GM18526 (cell line): Measurements from ENCODE around the gene MVB12B.

Experiments
- POLR2A ChIP-seq: IDR thresholded peaks from 3 replicates; pipeline ENCODE4 v1.6.1; 2011; ENCODE audit not compliant: insufficient read length; ENCODE audit errors: extremely low read depth

MVB12B gene

DNA sequence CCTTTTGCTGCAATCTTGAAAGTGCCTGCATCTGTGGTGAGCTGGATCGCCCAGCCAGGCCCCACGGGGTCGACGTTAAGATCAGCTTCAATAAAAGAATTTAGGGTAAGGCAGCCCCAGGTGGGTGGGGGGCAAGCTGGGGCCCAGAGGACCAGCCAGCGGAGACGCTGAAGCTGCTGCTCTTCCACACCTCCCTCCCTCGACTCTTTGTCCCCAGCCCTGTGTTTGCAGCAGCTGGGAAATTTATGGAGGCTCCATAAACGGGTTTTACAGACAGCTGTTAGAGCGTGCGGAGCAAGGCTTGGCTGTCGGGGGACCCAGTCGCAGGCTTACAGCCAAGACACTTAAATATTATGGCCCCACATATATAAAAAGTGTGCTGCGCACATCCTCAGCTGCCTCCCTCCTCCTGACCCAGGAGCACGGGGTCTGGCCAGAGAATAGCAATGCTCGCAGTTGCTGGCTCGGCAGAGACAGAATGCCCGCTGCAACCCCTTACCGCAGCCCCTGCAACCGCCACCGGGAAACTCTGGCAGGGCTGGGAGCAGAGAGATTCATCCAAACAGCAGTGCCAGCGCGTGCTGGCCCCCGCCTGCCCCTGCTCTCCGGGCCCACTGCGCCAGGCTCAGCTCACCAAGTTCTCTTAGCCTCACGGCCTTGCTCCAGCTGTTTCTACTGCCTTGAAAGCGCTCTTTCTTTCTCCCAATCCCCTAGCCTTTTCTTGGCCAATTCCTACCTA lies 28.4 kb upstream of the MVB12B start:
- TF ChIP-seq POLR2A: no peak

DNA sequence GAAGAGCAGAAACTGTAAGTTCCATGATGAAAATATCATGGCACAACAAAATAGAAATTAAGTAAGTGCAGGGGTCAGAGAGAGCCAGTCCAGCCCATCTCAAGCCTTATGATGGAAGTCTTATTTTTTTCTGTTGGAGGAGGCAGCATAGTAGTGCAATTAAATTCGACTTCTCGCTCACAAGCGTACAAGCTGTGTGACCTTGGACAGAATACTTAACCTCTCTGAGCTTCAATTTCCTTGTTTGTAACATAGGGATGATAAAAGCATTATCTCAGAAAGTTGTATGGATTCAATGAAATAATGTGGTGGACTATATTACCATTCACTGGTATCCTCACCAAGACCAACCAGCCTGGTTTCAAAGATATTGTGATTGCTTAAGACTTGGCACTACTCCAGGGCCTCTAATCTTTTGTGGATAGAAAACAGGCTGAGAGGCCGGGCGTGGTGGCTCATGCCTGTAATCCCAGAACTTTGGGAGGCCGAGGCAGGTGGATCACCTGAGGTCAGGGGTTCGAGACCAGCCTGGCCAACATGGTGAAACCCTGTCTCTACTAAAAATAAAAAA lies 26.8 kb upstream of the MVB12B start:
- TF ChIP-seq POLR2A: no peak

GRCh38 chr9:126301196-126301595 lies 25.4 kb upstream of the MVB12B start:
- TF ChIP-seq POLR2A: no peak

DNA sequence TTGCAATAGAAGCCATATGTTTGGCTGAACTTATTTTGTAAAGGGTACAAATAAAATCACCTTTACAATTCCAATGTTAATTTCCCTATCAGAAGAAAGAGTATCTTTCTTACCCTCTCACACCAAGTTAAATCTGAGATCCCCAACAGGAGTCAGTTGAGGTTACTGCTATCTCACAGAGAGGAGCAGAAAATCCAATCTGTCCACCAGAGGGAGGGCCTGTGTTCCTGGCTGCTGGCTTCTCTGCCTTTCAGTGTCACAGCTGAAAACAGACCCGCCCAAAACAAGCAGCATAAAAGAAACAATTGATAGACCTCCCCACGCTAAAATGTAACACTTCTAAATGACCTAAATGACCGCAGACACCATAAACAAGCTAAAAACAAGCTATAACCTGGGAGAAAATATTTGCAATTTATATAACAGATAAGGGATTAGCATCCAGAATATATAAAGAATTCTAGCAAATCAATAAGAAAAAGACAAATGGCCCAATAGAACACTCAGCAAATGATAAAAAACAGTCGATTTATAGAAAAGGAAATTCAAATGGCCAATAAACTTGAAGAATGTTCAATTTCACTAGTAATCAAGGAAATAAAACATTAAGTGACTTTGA lies 24.5 kb upstream of the MVB12B start:
- no peak for TF ChIP-seq POLR2A

- no peak for TF ChIP-seq POLR2A
Observed at GRCh38 chr9:126302730-126303129, 23.9 kb upstream of the MVB12B start.

DNA sequence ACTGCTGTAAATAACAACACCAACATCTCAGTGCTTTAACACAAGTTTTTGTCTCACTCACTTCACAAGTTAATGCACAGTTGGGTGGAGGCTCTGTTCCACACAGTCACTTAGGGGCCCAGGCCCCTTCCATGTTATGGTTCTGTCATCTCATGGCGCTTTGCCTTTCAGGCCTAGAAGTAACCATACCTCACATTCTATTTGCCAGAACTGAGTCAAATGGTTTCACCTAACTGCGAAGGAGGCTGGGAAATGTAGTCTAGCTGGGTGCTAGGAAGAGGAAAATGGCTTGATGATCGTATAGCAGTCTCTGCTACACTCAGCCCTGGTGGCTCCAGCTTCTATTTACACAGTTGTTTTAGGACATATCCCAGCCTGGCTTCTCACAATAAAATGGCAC lies 23.1 kb upstream of the MVB12B start:
- TF ChIP-seq POLR2A: no peak

DNA sequence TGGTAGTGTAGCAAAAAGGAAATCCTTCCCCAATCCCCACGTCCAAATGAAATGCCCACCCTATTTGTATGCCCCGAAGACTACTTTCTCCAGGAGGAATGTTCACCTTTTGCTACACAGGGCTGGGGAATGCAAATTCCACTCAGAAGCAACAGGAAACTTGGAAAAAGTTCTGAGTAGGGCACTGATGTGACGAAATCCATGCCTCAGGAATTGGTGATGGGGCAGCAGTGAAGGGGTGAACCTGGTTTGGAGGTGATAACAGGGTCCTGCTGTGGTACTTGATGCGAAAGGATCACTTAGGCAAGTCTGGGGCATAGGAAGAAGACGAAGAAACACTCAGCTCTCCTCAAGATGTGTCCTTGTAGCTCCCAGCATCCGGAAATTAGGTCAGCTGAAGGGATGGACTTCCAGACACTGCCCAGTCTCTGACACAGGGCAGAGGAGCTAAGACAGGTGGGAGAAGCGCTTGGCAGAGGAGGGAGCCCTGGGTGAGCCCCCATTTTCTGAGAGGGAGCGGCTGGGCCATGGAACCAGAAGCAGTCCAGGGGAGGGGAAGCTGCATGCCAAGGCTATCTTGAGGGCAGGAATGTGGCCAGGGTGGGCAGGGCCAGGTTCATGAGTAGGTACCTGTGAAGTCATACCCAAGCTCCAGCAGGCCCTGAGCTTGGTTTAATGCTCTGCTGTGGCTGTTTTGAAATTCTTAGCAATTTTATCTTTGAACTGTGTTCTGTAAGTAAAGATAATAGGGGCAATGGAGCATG lies 22.2 kb upstream of the MVB12B start:
- TF ChIP-seq POLR2A: no peak

- TF ChIP-seq POLR2A: no peak
Observed at GRCh38 chr9:126304971-126305320, 21.7 kb upstream of the MVB12B start.

DNA sequence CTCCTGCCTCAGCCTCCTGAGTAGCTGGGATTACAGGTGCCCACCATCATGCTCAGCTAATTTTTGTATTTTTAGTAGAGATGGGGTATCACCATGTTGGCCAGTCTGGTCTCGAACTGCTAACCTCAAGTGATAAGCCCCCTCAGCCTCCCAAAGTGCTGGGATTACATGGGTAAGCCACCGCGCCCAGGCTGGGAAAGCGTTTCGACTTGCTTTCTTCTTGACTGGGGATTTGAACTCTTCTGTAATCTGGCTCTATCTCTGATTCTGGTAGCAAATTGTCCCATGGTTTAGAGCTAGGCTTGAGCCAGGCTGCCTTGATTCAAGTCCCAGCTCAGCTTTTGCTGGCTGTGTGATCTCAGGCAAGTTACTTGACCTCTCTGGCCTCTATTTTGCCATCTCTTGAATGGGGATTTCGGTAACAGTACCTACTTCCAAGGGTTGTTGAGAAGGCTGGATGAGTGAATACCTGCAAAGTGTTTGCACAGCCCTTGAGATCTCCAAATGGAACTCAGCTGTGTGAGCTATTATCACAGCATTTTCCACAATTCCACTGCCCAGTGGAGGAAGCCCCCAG lies 20.5 kb upstream of the MVB12B start:
- no peak for TF ChIP-seq POLR2A

DNA sequence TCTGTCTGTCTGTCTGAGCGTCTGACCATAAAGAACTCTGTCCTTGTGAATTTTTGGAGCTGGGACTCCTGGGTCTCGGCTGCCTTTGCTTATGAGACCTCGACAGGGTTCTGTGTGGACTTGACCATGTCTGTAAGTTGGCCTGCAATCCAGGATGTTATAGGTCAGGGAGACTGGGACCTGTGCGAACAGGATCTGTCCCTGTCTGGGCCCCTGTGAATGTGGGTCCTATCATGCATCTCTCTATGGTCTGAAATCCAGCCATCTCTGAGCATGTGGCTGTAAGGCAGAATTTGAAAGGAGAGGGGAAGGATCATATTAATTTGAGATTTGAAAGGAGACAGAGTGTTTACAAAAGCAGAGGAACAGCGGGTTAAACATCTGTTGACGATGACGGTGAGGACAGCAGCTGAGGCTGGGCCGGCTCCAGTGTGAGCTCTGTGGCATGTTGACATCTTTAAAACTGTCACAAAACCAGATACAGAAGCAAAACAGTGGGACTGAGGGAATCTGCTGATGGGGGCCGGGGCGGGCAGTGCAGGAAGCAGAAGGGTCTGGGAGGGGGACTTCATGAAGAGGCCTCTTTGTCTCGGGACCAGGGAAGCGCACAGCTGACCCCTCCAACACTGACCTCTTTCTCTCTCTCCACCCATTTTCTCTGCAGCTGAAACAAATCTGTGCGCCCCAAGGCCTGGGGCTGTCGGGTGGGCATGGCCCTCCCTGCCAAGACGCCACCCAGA lies 19.1 kb upstream of the MVB12B start:
- TF ChIP-seq POLR2A: no peak

DNA sequence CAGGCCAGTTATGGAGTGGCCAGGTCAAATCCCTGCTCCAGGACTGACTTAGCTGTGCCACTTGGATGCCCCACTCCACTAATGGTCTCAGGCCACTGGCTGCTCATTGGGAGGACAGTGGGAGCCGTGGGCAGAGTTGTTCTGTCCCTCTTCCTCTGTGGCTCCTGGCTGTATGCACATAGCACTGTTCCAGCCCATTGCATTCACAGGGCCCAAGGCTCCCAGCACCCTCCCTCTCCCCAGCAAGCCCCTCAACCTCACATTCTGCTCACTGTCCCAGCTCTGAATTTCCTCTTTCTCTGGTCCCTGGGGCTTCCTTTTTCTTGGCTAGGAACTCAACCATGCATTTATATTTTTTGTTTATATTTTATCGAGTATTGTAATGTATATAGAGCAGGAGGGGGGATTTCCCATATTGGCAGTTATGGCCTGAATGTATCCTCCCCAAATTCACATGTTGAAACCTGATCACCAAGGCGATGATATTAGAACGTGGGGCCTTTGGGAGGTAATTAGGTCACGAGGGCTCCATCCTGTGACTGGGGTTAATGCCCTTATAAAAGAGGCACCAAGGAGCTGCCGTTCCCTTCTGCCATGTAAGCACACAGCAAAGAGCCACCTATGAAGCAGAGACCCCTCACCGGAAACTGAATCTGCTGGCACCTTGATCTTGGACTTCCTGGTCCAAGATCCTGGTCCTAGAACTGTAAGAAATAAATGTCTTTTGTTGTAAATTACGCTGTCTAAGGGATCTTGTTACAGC lies 17.0 kb upstream of the MVB12B start:
- no peak for TF ChIP-seq POLR2A

GRCh38 chr9:126312584-126313551 lies 13.8 kb upstream of the MVB12B start:
- no peak for TF ChIP-seq POLR2A

- no peak for TF ChIP-seq POLR2A
Observed at GRCh38 chr9:126316085-126316655, 10.5 kb upstream of the MVB12B start.

GRCh38 chr9:126317513-126317912 lies 9.1 kb upstream of the MVB12B start:
- TF ChIP-seq POLR2A: no peak
